A549 (cell line): ENCODE results near the gene IGF1R. TPM values are rescaled to one million over a fixed set of nuclear protein-coding genes. Genes with fewer than 3 reads are reported as not detected.
A peak's percentile ranks its signal among the peaks of the same experiment; 100 is the strongest.

Experiments
- ATAC-seq, 2 experiments: fragments of 200-7000 bp in 1 of 2; fragments of >200 bp in 1 of 2; cut with Nextera tagmentation in 1 of 2; cut with Tn5 transposase in 1 of 2; 3 replicates each; pipeline versions ENCODE4 v1.8.0 to v1.9.1; 2018 to 2020; ENCODE audit warnings: mild to moderate bottlenecking in 1 of 2, moderate library complexity in 1 of 2
- CTCF ChIA-PET: fragments of 300-600 bp; sonication (Branson Sonifier 250); formaldehyde crosslinking; extraction: SDS; loops from one replicate; lab custom pipeline; 2021; ENCODE audit warnings: antibody characterized with exemption, inconsistent platforms; lab: Yijun Ruan, JAX
- POLR2A ChIA-PET: fragments of 350-600 bp; formaldehyde crosslinking; extraction: SDS; loops from one replicate; lab custom pipeline; 2021; ENCODE audit warnings: antibody characterized with exemption, inconsistent platforms; lab: Yijun Ruan, JAX
- DNase-seq, 2 experiments: peaks; one replicate each; pipeline versions ENCODE4 v3.0.0 to v3.0.0-alpha.2; 2011 to 2016; ENCODE audit warnings: low read depth in 1 of 2, low spot score in 1 of 2
- FAIRE-seq: peaks from 2 replicates; lab custom pipeline; 2011; peaks lifted over from hg19 to GRCh38; lab: Jason Lieb, UNC
- H3K27ac ChIP-seq, 2 experiments: fragments of >200 bp; sonication (Bioruptor Twin); formaldehyde crosslinking; 3 replicates each; pipeline ENCODE4 v1.5.1; 2016 to 2017
- H3K4me1 ChIP-seq: fragments of >200 bp; sonication (Bioruptor Twin); formaldehyde crosslinking; 3 replicates; pipeline ENCODE4 v1.6.1; 2016
- H3K4me2 ChIP-seq: fragments of >200 bp; sonication (Bioruptor Twin); formaldehyde crosslinking; 3 replicates; pipeline ENCODE4 v1.6.1; 2016
- H3K4me3 ChIP-seq: fragments of >200 bp; sonication (Bioruptor Twin); formaldehyde crosslinking; 3 replicates; pipeline ENCODE4 v1.5.1; 2016
- H3K9me3 ChIP-seq: fragments of >200 bp; sonication (Bioruptor Twin); formaldehyde crosslinking; 3 replicates; pipeline ENCODE4 v1.6.1; 2016
- CBX2 ChIP-seq: fragments of 200-600 bp; sonication (generic); IDR thresholded peaks from 2 replicates; pipeline ENCODE4 v1.6.1; 2016; ENCODE audit warnings: low read depth, mild to moderate bottlenecking, borderline replicate concordance
- CEBPB ChIP-seq, 2 experiments: fragments of >200 bp in 1 of 2; sonication (Bioruptor Twin) in 1 of 2; formaldehyde crosslinking in 1 of 2; IDR thresholded peaks; 2 replicates each; pipeline ENCODE4 v1.6.1; 2012 to 2016
- E2F6 ChIP-seq: IDR thresholded peaks from 2 replicates; pipeline ENCODE4 v1.6.1; 2012; ENCODE audit warnings: low read depth, borderline replicate concordance
- GATA3 ChIP-seq: IDR thresholded peaks from 2 replicates; pipeline ENCODE4 v1.6.1; 2012; ENCODE audit warnings: borderline replicate concordance
- HEYL ChIP-seq: fragments of 250-450 bp; sonication (Bioruptor Pico); IDR thresholded peaks from 2 replicates; pipeline ENCODE4 v1.8.0; 2021; ENCODE audit warnings: mild to moderate bottlenecking, moderate library complexity
- HOXB5 ChIP-seq: fragments of 250-450 bp; sonication (Bioruptor Pico); IDR thresholded peaks from 2 replicates; pipeline ENCODE4 v1.5.0; 2020; ENCODE audit warnings: mild to moderate bottlenecking, moderate library complexity
- JUN ChIP-seq, 2 experiments: fragments of >200 bp; sonication (Bioruptor Twin); formaldehyde crosslinking; IDR thresholded peaks; 2 replicates in 1 of 2; 3 replicates in 1 of 2; pipeline ENCODE4 v1.6.1; 2016 to 2017
- MAX ChIP-seq: IDR thresholded peaks from 2 replicates; pipeline ENCODE4 v1.6.1; 2012
- MYC ChIP-seq: IDR thresholded peaks from 2 replicates; pipeline ENCODE4 v1.6.1; 2012; ENCODE audit warnings: mild to moderate bottlenecking, inconsistent platforms, low read length, improper control_type of control experiment, borderline replicate concordance
- NR3C1 ChIP-seq: fragments of >200 bp; sonication (Bioruptor Twin); formaldehyde crosslinking; IDR thresholded peaks from 3 replicates; pipeline ENCODE4 v1.6.1; 2017
- RAD21 ChIP-seq, 2 experiments: fragments of >200 bp in 1 of 2; sonication (Bioruptor Twin) in 1 of 2; formaldehyde crosslinking in 1 of 2; IDR thresholded peaks in 1 of 2; conservative IDR thresholded peaks in 1 of 2; 2 replicates in 1 of 2; 3 replicates in 1 of 2; pipeline ENCODE4 v1.6.1; 2012 to 2018; ENCODE audit warnings: inconsistent platforms in 1 of 2
- RNF2 ChIP-seq: fragments of 200-600 bp; sonication (generic); IDR thresholded peaks from 2 replicates; pipeline ENCODE4 v1.6.1; 2016; ENCODE audit warnings: low read depth, mild to moderate bottlenecking, antibody characterized with exemption, moderate library complexity, borderline replicate concordance
- TFCP2L1 ChIP-seq: fragments of 250-450 bp; sonication (Bioruptor Pico); IDR thresholded peaks from 2 replicates; pipeline ENCODE4 v1.5.0; 2021; ENCODE audit warnings: mild to moderate bottlenecking
- TP53 ChIP-seq: fragments of 250-450 bp; sonication (Bioruptor Pico); IDR thresholded peaks from 2 replicates; pipeline ENCODE4 v1.5.0; 2021; ENCODE audit warnings: mild to moderate bottlenecking, moderate library complexity
- WGBS: methylation state at CpG from one replicate; pipeline ENCODE4 v1.1.6; 2017; ENCODE audit errors: missing lambda C conversion rate; 5-methylcytosine and 5-hydroxymethylcytosine counted together
- polyA plus RNA-seq, 4 experiments: library from polyadenylated mRNA; depleted of rRNA in 3 of 4; stranded (reverse); fragments of >200 nt; fragmentation: RNase III in 1 of 4; extraction: RNeasy Plus Mini Kit Qiagen cat#74134 plus additional on column Dnase treatment in 1 of 4; gene quantifications; 2 replicates in 3 of 4; 3 replicates in 1 of 4; pipeline ENCODE4 v1.2.3, GENCODE V29; 2011 to 2017
- TF ChIP-seq, protein P1 (sequence below): fragments of >200 bp; sonication (Bioruptor Twin); formaldehyde crosslinking; IDR thresholded peaks from 3 replicates; pipeline ENCODE4 v1.6.1; 2016
- TF ChIP-seq, protein P2 (sequence below): fragments of 250-450 bp; sonication (Bioruptor Pico); IDR thresholded peaks from 2 replicates; pipeline ENCODE4 v1.5.0; 2021; ENCODE audit warnings: mild to moderate bottlenecking, moderate library complexity, borderline replicate concordance

The IGF1R gene
- polyA plus RNA-seq, 2 of the 4 experiments (the other 2 are of a cell fraction), result 42.6 to 69.5 TPM

- TF ChIP-seq MYC, result no peak
- TF ChIP-seq CEBPB (IDR thresholded peaks at IDR 0.05), result no peak
- no peak for TF ChIP-seq GATA3
- no peak for TF ChIP-seq CBX2
- no peak for TF ChIP-seq TP53 (CRISPR knock-in tag)
- TF ChIP-seq TFCP2L1 (CRISPR knock-in tag), result 0 out of 2 replicates have a peak, but pooled peaks have one; percentile 63
- TF ChIP-seq NR3C1, result no peak
Observed at GRCh38 chr15:98648654-98649471, 524 bp downstream of the IGF1R start (continued).

DNA sequence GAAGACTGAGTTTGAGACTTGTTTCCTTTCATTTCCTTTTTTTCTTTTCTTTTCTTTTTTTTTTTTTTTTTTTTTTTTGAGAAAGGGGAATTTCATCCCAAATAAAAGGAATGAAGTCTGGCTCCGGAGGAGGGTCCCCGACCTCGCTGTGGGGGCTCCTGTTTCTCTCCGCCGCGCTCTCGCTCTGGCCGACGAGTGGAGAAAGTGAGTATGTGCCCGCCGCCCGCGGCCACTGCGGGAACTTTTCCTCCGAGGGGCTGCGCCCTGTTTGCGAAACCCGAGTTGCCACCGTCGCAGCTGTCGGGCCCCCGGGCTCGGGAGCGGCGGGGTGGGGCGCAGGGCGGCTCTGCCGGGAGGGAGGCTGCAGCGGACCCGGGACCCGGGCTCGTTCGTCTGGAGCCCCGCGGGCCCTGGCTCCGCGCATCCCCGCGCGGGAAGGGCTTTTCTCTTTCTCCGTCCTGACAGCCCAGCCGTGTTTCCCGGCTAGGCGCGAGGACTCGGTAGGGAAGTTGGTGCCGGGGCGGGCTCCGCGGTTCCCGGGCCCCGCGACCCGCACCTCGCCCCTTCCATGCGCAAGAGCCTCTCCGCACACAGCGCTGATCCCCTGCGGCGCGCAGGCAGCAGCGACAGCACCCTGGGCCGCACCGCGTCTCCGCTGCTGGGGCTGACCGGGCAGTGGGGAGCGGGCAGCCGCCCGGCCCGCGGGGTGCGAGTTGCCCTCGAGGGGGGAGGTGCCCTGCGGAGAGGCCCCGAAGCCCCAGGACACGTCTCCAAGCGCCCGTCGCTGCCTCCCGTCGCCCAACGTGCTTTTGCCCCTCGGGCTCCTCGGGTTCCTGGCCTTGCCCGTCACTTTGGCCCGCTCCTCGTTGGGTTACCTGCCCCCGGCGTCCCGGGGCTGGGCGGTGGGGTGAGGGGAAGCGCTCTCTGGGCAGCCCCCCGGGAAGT, 1.4 kb downstream of the IGF1R start:
- TF ChIP-seq HOXB5 (no peak), HEYL (CRISPR knock-in tag) (no peak), RNF2 (no peak), JUN (IDR thresholded peaks at IDR 0.05) (peak; percentile 20 to 57; a peak in 2 of 5 replicates)
- TF ChIP-seq, protein P1, sequence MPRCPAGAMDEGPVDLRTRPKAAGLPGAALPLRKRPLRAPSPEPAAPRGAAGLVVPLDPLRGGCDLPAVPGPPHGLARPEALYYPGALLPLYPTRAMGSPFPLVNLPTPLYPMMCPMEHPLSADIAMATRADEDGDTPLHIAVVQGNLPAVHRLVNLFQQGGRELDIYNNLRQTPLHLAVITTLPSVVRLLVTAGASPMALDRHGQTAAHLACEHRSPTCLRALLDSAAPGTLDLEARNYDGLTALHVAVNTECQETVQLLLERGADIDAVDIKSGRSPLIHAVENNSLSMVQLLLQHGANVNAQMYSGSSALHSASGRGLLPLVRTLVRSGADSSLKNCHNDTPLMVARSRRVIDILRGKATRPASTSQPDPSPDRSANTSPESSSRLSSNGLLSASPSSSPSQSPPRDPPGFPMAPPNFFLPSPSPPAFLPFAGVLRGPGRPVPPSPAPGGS, result 0 out of 3 replicates have a peak, but pooled peaks have one; percentile 28
- TF ChIP-seq, protein P2, sequence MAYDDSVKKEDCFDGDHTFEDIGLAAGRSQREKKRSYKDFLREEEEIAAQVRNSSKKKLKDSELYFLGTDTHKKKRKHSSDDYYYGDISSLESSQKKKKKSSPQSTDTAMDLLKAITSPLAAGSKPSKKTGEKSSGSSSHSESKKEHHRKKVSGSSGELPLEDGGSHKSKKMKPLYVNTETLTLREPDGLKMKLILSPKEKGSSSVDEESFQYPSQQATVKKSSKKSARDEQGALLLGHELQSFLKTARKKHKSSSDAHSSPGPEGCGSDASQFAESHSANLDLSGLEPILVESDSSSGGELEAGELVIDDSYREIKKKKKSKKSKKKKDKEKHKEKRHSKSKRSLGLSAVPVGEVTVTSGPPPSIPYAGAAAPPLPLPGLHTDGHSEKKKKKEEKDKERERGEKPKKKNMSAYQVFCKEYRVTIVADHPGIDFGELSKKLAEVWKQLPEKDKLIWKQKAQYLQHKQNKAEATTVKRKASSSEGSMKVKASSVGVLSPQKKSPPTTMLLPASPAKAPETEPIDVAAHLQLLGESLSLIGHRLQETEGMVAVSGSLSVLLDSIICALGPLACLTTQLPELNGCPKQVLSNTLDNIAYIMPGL (CRISPR knock-in tag), result no peak
- H3K4me1 ChIP-seq, result peaks cover 38% of the 10 kb centered on the region
- POLR2A ChIA-PET, result interaction anchor here (0.8 to 1.5 kb wide), 3 partner anchors 207 to 427 kb away, joined by 3 to 6 read pairs (median 3); no protein-coding TSS in a partner anchor
- H3K4me2 ChIP-seq, result peak overlapping the region; percentile 79
- no peaks in the 10 kb centered on the region for H3K9me3 ChIP-seq
- peak in 1 of 2 experiments; percentile 6; a peak in 3 of 6 replicates for ATAC-seq
- no peak for FAIRE-seq
- peak in 1 of 2 experiments; percentile 49 for DNase-seq
- H3K27ac ChIP-seq, result peak overlapping the region; percentile 96 to 97
- WGBS, result under 1% methylated on average over 63 of the region's 94 CpGs
- H3K4me3 ChIP-seq, result peak overlapping the region; percentile 84
- CTCF ChIA-PET, result interaction anchor here (0.8 to 9.3 kb wide), 11 partner anchors 10 to 244 kb away, joined by 3 to 89 read pairs (median 4); no protein-coding TSS in a partner anchor

DNA sequence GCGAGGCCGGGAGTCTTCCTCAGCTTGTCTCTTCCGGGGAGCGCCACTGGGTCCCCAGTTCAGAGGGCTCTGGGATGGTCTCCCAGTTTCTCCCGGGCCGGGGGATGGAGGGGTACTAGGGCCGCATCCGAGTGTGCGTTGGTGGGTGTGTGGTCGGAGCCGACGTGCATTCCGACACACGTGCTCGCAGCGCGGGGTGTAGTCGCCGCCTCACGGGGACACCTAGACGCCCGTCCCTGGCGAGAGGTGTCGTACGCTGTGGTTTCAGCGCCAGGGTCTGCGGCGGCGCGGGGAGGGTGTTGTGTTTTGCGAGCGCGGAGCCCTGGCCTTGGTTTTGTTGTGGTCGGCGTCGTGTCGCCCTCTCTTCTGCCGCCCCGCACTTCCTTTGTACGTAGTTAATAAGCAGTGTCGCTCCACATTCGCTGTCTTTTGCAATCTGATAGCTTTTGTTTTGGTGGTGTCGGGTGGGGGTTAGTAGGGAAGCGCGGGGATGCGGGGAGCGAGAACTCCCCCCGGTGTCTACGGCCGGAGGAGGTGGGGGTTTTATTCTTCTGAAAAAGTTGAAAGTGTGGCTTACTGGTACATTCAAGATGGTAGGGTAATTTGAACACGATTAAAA, 2.2 kb downstream of the IGF1R start:
- POLR2A ChIA-PET, result no interaction called here
- peak overlapping the region; percentile 84 for H3K4me3 ChIP-seq
- peak overlapping the region; percentile 79 for H3K4me2 ChIP-seq
- WGBS, result 1% methylated on average over 30 of the region's 51 CpGs
- ATAC-seq (peak in 1 of 2 experiments; percentile 9; a peak in 3 of 6 replicates), FAIRE-seq (no peak), DNase-seq (peak in 1 of 2 experiments; percentile 48)
- CTCF ChIA-PET, result interaction anchor here (1.0 to 9.3 kb wide), 5 partner anchors 10 to 132 kb away, joined by 3 to 64 read pairs (median 4); no protein-coding TSS in a partner anchor
- H3K9me3 ChIP-seq, result no peaks in the 10 kb centered on the region
- TF ChIP-seq CEBPB (IDR thresholded peaks at IDR 0.05), result peak in 1 of 2 experiments; percentile 31; a peak in 1 of 4 replicates
- no peak for TF ChIP-seq RAD21 (conservative IDR thresholded peaks at IDR 0.05 in 1 of 2, IDR thresholded peaks at IDR 0.05 in 1 of 2)
- TF ChIP-seq E2F6, result peak; percentile 84
- TF ChIP-seq JUN (IDR thresholded peaks at IDR 0.05), result peak in 1 of 2 experiments; percentile 33; a peak in 2 of 5 replicates
- TF ChIP-seq MAX, result peak; percentile 94
- H3K27ac ChIP-seq, result peak overlapping the region; percentile 96 to 97
- peaks cover 44% of the 10 kb centered on the region for H3K4me1 ChIP-seq
